WTC11 (cell line): Measurements from ENCODE around the gene CLDN22. TPM values are rescaled to one million over a fixed set of nuclear protein-coding genes. Genes with fewer than 3 reads are reported as not detected.

Source experiments
- ATAC-seq: fragments of 200-7000 bp; cut with Tn5 transposase; 2 replicates; pipeline ENCODE4 v1.10.0; 2021; ENCODE audit warnings: mild to moderate bottlenecking, moderate library complexity
- CTCF ChIA-PET: fragments of 300-600 bp; sonication (Branson Sonifier 250); formaldehyde crosslinking; loops from one replicate; lab custom pipeline; 2021; ENCODE audit warnings: antibody characterized with exemption; lab: Charles Lee
- POLR2A ChIA-PET: fragments of 350-600 bp; sonication (Branson Sonifier 250); formaldehyde crosslinking; loops from one replicate; lab custom pipeline; 2021; ENCODE audit warnings: antibody characterized with exemption; lab: Charles Lee
- DNase-seq: peaks from one replicate; pipeline ENCODE4 v3.0.0; 2021; ENCODE audit warnings: low spot score
- H3K27ac Mint-ChIP-seq: 2 replicates; pipeline ENCODE4 v1.8.0; 2021; ENCODE audit warnings: mixed read lengths
- H3K27me3 Mint-ChIP-seq: 2 replicates; pipeline ENCODE4 v1.8.0; 2021; ENCODE audit warnings: low read depth, mild to moderate bottlenecking, moderate library complexity, mixed read lengths
- H3K36me3 Mint-ChIP-seq: 2 replicates; pipeline ENCODE4 v1.8.0; 2021; ENCODE audit warnings: mixed read lengths
- H3K4me1 Mint-ChIP-seq: 2 replicates; pipeline ENCODE4 v1.8.0; 2022; ENCODE audit warnings: mixed read lengths
- H3K4me3 Mint-ChIP-seq: 2 replicates; pipeline ENCODE4 v1.8.0; 2021; ENCODE audit warnings: mild to moderate bottlenecking, moderate library complexity, mixed read lengths
- H3K9me3 Mint-ChIP-seq: 2 replicates; pipeline ENCODE4 v1.8.0; 2021; ENCODE audit warnings: mixed read lengths
- AFF4 ChIP-seq: sonication (generic); formaldehyde crosslinking; IDR thresholded peaks from 2 replicates; pipeline ENCODE4 v1.8.1; 2023; ENCODE audit warnings: mild to moderate bottlenecking, missing genetic modification reagents, borderline replicate concordance
- ARID4B ChIP-seq: sonication (generic); formaldehyde crosslinking; IDR thresholded peaks from 2 replicates; pipeline ENCODE4 v1.8.0; 2023; ENCODE audit warnings: missing genetic modification reagents, mild to moderate bottlenecking, borderline replicate concordance
- ATF3 ChIP-seq: sonication (generic); formaldehyde crosslinking; conservative IDR thresholded peaks from 2 replicates; pipeline ENCODE4 v1.8.1; 2022; ENCODE audit warnings: mild to moderate bottlenecking, missing genetic modification reagents
- CDX4 ChIP-seq: fragments of 250-450 bp; sonication (Bioruptor Pico); IDR thresholded peaks from 2 replicates; pipeline ENCODE4 v1.9.0; 2021; ENCODE audit warnings: moderate library complexity, mild to moderate bottlenecking, inconsistent platforms, borderline replicate concordance
- CREM ChIP-seq: sonication (generic); formaldehyde crosslinking; IDR thresholded peaks from 2 replicates; pipeline ENCODE4 v1.8.1; 2022; ENCODE audit warnings: mild to moderate bottlenecking, missing genetic modification reagents, moderate library complexity
- FOXJ3 ChIP-seq: sonication (generic); formaldehyde crosslinking; IDR thresholded peaks from 2 replicates; pipeline ENCODE4 v1.9.0; 2021; ENCODE audit warnings: missing genetic modification reagents, mild to moderate bottlenecking, borderline replicate concordance
- FOXP1 ChIP-seq: sonication (generic); formaldehyde crosslinking; IDR thresholded peaks from 2 replicates; pipeline ENCODE4 v1.8.0; 2022; ENCODE audit warnings: missing genetic modification reagents, mild to moderate bottlenecking, moderate library complexity, borderline replicate concordance
- JAZF1 ChIP-seq: fragments of 250-450 bp; sonication (Bioruptor Pico); IDR thresholded peaks from 2 replicates; pipeline ENCODE4 v1.9.0; 2021; ENCODE audit warnings: moderate library complexity, mild to moderate bottlenecking, inconsistent platforms
- MLX ChIP-seq: sonication (generic); formaldehyde crosslinking; IDR thresholded peaks from 2 replicates; pipeline ENCODE4 v1.8.1; 2023; ENCODE audit warnings: mild to moderate bottlenecking, missing genetic modification reagents, moderate library complexity
- MYBL2 ChIP-seq: sonication (generic); formaldehyde crosslinking; IDR thresholded peaks from 2 replicates; pipeline ENCODE4 v1.8.1; 2023; ENCODE audit warnings: mild to moderate bottlenecking, moderate library complexity, missing genetic modification reagents
- SOX15 ChIP-seq: fragments of 250-450 bp; sonication (Bioruptor Pico); IDR thresholded peaks from 2 replicates; pipeline ENCODE4 v1.9.0; 2021; ENCODE audit warnings: mild to moderate bottlenecking
- STAT6 ChIP-seq: sonication (generic); formaldehyde crosslinking; conservative IDR thresholded peaks from 2 replicates; pipeline ENCODE4 v1.8.1; 2023; ENCODE audit warnings: mild to moderate bottlenecking, low read depth, missing genetic modification reagents, moderate library complexity
- TCF7 ChIP-seq: sonication (generic); formaldehyde crosslinking; IDR thresholded peaks from 2 replicates; pipeline ENCODE4 v1.8.0; 2022; ENCODE audit warnings: mild to moderate bottlenecking, low read depth, missing genetic modification reagents, moderate library complexity
- ZBTB21 ChIP-seq: sonication (generic); formaldehyde crosslinking; IDR thresholded peaks from 2 replicates; pipeline ENCODE4 v1.8.1; 2023; ENCODE audit warnings: mild to moderate bottlenecking, missing genetic modification reagents, borderline replicate concordance
- ZNF138 ChIP-seq: sonication (generic); formaldehyde crosslinking; conservative IDR thresholded peaks from 2 replicates; pipeline ENCODE4 v1.8.1; 2022; ENCODE audit warnings: mild to moderate bottlenecking, moderate library complexity, missing genetic modification reagents
- ZNF263 ChIP-seq: sonication (generic); formaldehyde crosslinking; IDR thresholded peaks from 2 replicates; pipeline ENCODE4 v1.8.1; 2022; ENCODE audit warnings: low read depth, mild to moderate bottlenecking, moderate library complexity, missing genetic modification reagents
- ZNF423 ChIP-seq: fragments of 250-450 bp; sonication (Bioruptor Pico); IDR thresholded peaks from 2 replicates; pipeline ENCODE4 v2.1.2; 2022; ENCODE audit warnings: mild to moderate bottlenecking, moderate library complexity
- ZNF512 ChIP-seq: sonication (generic); formaldehyde crosslinking; IDR thresholded peaks from 2 replicates; pipeline ENCODE4 v1.8.1; 2022; ENCODE audit warnings: missing genetic modification reagents, borderline replicate concordance
- ZSCAN18 ChIP-seq: fragments of 250-450 bp; sonication (Bioruptor Pico); IDR thresholded peaks from 2 replicates; pipeline ENCODE4 v2.1.2; 2022; ENCODE audit warnings: mild to moderate bottlenecking, moderate library complexity
- total RNA-seq: library from RNA; stranded (reverse); gene quantifications from 3 replicates; pipeline ENCODE4 v1.2.3, GENCODE V29; 2021

Gene CLDN22
- total RNA-seq, 1 experiment from 2014 or later = not detected

GRCh38 chr4:183303301-183303700 lies 16.8 kb downstream of the CLDN22 start:
- POLR2A ChIA-PET = no interaction called here
- H3K4me3 Mint-ChIP-seq = no peak overlapping the region
- no peak for DNase-seq
- H3K27ac Mint-ChIP-seq = no peak overlapping the region
- no peak for ATAC-seq
- CTCF ChIA-PET = interaction anchor here (1.0 to 1.7 kb wide), 2 partner anchors 41 to 87 kb away, joined by 5 to 7 read pairs; no protein-coding TSS in a partner anchor
- H3K36me3 Mint-ChIP-seq = peaks cover 29% of the 10 kb centered on the region
- no peak for TF ChIP-seq JAZF1 (CRISPR knock-in tag)
- no peak for TF ChIP-seq ZNF512 (CRISPR knock-in tag)
- no peak for TF ChIP-seq AFF4 (CRISPR knock-in tag)
- no peak for TF ChIP-seq ZBTB21
- no peak for TF ChIP-seq ARID4B (CRISPR knock-in tag)
- TF ChIP-seq ZNF263 (CRISPR knock-in tag) = no peak
- no peak for TF ChIP-seq ZNF423 (CRISPR knock-in tag)
- no peak for TF ChIP-seq ZSCAN18 (CRISPR knock-in tag)
- no peak for TF ChIP-seq FOXP1
- no peaks in the 10 kb centered on the region for H3K4me1 Mint-ChIP-seq
- no peaks in the 10 kb centered on the region for H3K27me3 Mint-ChIP-seq
- no peaks in the 10 kb centered on the region for H3K9me3 Mint-ChIP-seq

GRCh38 chr4:183300655-183301054 lies 19.4 kb downstream of the CLDN22 start:
- ATAC-seq (no peak), DNase-seq (no peak)
- H3K4me1 Mint-ChIP-seq = no peaks in the 10 kb centered on the region
- H3K27ac Mint-ChIP-seq = no peak overlapping the region
- H3K9me3 Mint-ChIP-seq = no peaks in the 10 kb centered on the region
- H3K4me3 Mint-ChIP-seq = no peak overlapping the region
- ChIA-PET POLR2A (no interaction called here), CTCF (no interaction called here)
- H3K36me3 Mint-ChIP-seq = peaks cover 44% of the 10 kb centered on the region
- H3K27me3 Mint-ChIP-seq = no peaks in the 10 kb centered on the region
- TF ChIP-seq CREM (CRISPR knock-in tag) (no peak), ATF3 (CRISPR knock-in tag) (no peak), SOX15 (CRISPR knock-in tag) (no peak), MYBL2 (CRISPR knock-in tag) (no peak), FOXJ3 (CRISPR knock-in tag) (no peak), ZNF138 (CRISPR knock-in tag) (no peak), CDX4 (no peak), STAT6 (CRISPR knock-in tag) (no peak), MLX (CRISPR knock-in tag) (no peak), TCF7 (no peak)
